Heart left ventricle (tissue), 16 donors: ENCODE results near the gene GABRR3. TPM values are rescaled to one million over a fixed set of nuclear protein-coding genes. Genes with fewer than 3 reads are reported as not detected.

ENCODE experiments used
- ATAC-seq, 4 donors: fragments of 200-7000 bp; cut with Tn5 transposase; one replicate each; pipeline ENCODE4 v1.9.1; 2020 to 2022; ENCODE audit warnings: moderate library complexity in 4 of 4, mild to moderate bottlenecking in 3 of 4, moderate number of reproducible peaks in 1 of 4
- DNase-seq, 5 donors: peaks; one replicate each; pipeline ENCODE4 v3.0.0-alpha.2; 2020
- H3K27ac ChIP-seq, 12 donors: fragments of 200-600 bp; sonication (generic) in 4 of 12; one replicate each; pipeline versions ENCODE4 v1.5.0 to v1.8.0; 2016 to 2022; ENCODE audit warnings: mild to moderate bottlenecking in 2 of 12
- H3K27me3 ChIP-seq, 9 donors: fragments of 200-600 bp; sonication (generic) in 2 of 9; one replicate each; pipeline versions ENCODE4 v1.5.1 to v1.8.0; 2016 to 2022; ENCODE audit warnings: mild to moderate bottlenecking in 3 of 9
- H3K36me3 ChIP-seq, 9 donors: fragments of 200-600 bp; sonication (generic) in 2 of 9; one replicate each; pipeline versions ENCODE4 v1.5.0 to v1.8.0; 2018 to 2022; ENCODE audit warnings: mild to moderate bottlenecking in 2 of 9
- H3K4me1 ChIP-seq, 12 donors: fragments of 200-600 bp; sonication (generic) in 4 of 12; one replicate each; pipeline versions ENCODE4 v1.5.0 to v1.8.0; 2016 to 2022; ENCODE audit warnings: mild to moderate bottlenecking in 3 of 12
- H3K4me3 ChIP-seq, 12 donors: fragments of 200-600 bp; sonication (generic) in 4 of 12; one replicate each; pipeline versions ENCODE4 v1.5.0 to v1.8.0; 2017 to 2022; ENCODE audit warnings: mild to moderate bottlenecking in 9 of 12, moderate library complexity in 4 of 12
- H3K9me3 ChIP-seq, 12 donors: fragments of 200-600 bp; sonication (generic) in 4 of 12; one replicate each; pipeline versions ENCODE4 v1.5.0 to v1.8.0; 2016 to 2022; ENCODE audit warnings: mild to moderate bottlenecking in 1 of 12
- CTCF ChIP-seq, 12 donors: fragments of 200-600 bp; sonication (generic) in 4 of 12; IDR thresholded peaks; one replicate each; pipeline versions ENCODE4 v1.5.0 to v1.8.0; 2018 to 2022; ENCODE audit warnings: antibody characterized with exemption in 12 of 12, mild to moderate bottlenecking in 5 of 12
- POLR2A ChIP-seq, 2 donors: fragments of 450-650 bp; IDR thresholded peaks; one replicate each; pipeline ENCODE4 v1.6.1; 2017; ENCODE audit warnings: antibody characterized with exemption in 2 of 2, mild to moderate bottlenecking in 2 of 2, moderate library complexity in 2 of 2
- WGBS, 4 donors: extraction: QIAGEN DNeasy Blood & Tissue Kit in 2 of 4; methylation state at CpG; one replicate each; pipeline versions ENCODE4 v1.1.5 to v1.1.7; 2013 to 2018; 5-methylcytosine and 5-hydroxymethylcytosine counted together
- intact Hi-C, 10 donors: fragments of 100-400 bp; cut with DNase I; formaldehyde crosslinking; loops; one replicate each; pipeline versions ENCODE4 v1.11.1 to v1.14.2; 2022
- polyA plus RNA-seq, 2 donors: library from polyadenylated mRNA; stranded (reverse); fragments of 200-250 nt; gene quantifications; one replicate each; pipeline ENCODE4 v1.2.3, GENCODE V29; 2013
- total RNA-seq, 9 donors: library from RNA; depleted of rRNA in 2 of 9; stranded (reverse); fragments of >200 nt in 2 of 9; fragmentation: NEBNext Ultra II Directional in 3 of 9; extraction: Animal tissue kit (Norgen Biotek cat#: 25700) in 3 of 9; gene quantifications; one replicate each; pipeline versions ENCODE4 v1.1.0 to v1.2.4, GENCODE V29; 2016 to 2023
- donor health status: ischemic (EF 13 %, LVEDD 7.1; RV severe dilation, severe dysfunction).
- donor health status: healthy with polysubstance abuse.
- donor health status: DM: no; HTN: yes; CAD: no.
- donor health status: DM: no; HTN: no; CAD: no.
- donor health status: ischemic (EF 25% LVEDD 6.9; RV normal size, moderate dysfunction).
- donor health status: ischemic (EF 25% LVEDD 5.7; RV mildly dilated, moderate dysfunction).
- donor health status: healthy.
- donor health status: DM: yes; HTN: yes; CAD: no.
- donor health status: ischemic (EF 35%, LVEDD 5.7; RV mildly dilated, moderate dysfunction).
- donor health status: nonischemic (EF 11% LVEDD 7.7; RV severe dilation, severe dysfunction).
- donor health status: DM: yes; HTN: yes; CAD: no.
- donor health status: PGD.
- donor health status: ischemic (EF 29% LVEDD 5.4; RV normal size, mild dysfunction).
- donor health status: nonischemic (EF 23%, LVEDD 6.1; RV moderate dilation, normal function).

Gene GABRR3
- total and polyA plus RNA-seq, 11 donors = not detected

DNA sequence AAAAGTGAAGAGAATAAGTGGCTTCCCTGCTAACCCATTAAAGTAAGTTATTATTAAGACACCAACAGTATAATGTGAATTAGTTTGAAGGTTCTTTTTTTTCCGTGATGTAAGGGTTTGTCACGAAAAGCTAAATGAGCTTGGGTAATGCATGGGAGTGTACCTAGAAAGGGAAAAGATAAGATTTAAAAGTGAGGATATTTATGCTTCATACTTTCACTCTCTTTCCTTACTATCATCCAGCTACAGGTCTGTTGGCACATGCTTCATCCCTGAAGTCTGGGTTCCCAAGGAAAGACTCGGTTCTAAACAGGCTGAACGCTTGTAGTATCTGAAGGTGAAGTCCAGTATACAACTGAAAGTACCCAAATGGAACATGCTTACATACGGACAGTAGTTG is 36.0 kb downstream of the GABRR3 start:
- intact Hi-C loops = no loop called here
- Histone ChIP-seq H3K36me3 (no peaks in the 10 kb centered on the region), H3K27me3 (no peaks in the 10 kb centered on the region), H3K9me3 (no peaks in the 10 kb centered on the region), H3K27ac (no peak overlapping the region), H3K4me1 (no peaks in the 10 kb centered on the region), H3K4me3 (no peak overlapping the region)
- 87 to 91% (median 90%) methylated on average over 5 of the region's 5 CpGs for WGBS, 4 donors
- DNase-seq (no peak), ATAC-seq (no peak)
- TF ChIP-seq POLR2A (IDR thresholded peaks at IDR 0.05) (no peak), CTCF (IDR thresholded peaks at IDR 0.05) (no peak)

- 86 to 89% (median 87%) methylated on average over 4 of the region's 4 CpGs for WGBS, 4 donors
- DNase-seq (no peak), ATAC-seq (no peak)
- H3K27ac ChIP-seq = no peak overlapping the region
- no peaks in the 10 kb centered on the region for H3K36me3 ChIP-seq
- H3K9me3 ChIP-seq = no peaks in the 10 kb centered on the region
- no peaks in the 10 kb centered on the region for H3K4me1 ChIP-seq
- TF ChIP-seq POLR2A (IDR thresholded peaks at IDR 0.05) = no peak
- TF ChIP-seq CTCF (IDR thresholded peaks at IDR 0.05) = no peak
- no peaks in the 10 kb centered on the region for H3K27me3 ChIP-seq
- H3K4me3 ChIP-seq = no peak overlapping the region
- intact Hi-C loops = no loop called here
Observed at GRCh38 chr3:97996988-97997387, 38.1 kb downstream of the GABRR3 start.

GRCh38 chr3:97994328-97994945 is 40.7 kb downstream of the GABRR3 start:
- 87 to 92% (median 89%) methylated on average over 2 of the region's 2 CpGs for WGBS, 4 donors

DNA sequence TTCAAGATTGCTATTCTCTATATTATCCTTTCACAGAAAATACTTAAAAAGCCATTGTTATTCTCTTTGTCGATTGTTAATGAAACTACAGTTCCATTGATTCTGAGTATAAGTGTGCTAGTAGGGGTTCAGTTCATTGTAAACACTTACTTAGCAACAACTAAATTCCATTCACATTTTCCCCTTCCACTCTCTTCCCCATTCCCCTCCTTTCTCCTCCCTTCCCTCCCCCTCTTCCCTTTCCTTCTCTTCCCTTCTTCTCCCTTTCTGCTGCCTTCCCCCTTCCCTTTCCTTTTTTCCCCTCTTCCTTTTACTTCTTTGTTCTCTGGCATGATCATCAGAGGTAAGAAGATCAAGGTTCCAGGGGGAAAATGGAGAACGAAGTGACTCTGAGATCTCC is 41.6 kb downstream of the GABRR3 start:
- Histone ChIP-seq H3K36me3 (no peaks in the 10 kb centered on the region), H3K4me1 (peaks cover 0 to 13% (median 0%) of the 10 kb centered on the region in 12 donors), H3K9me3 (no peaks in the 10 kb centered on the region), H3K27ac (no peak overlapping the region), H3K27me3 (no peaks in the 10 kb centered on the region), H3K4me3 (no peak overlapping the region)
- intact Hi-C loops = no loop called here
- ATAC-seq (no peak), DNase-seq (no peak)
- TF ChIP-seq CTCF (IDR thresholded peaks at IDR 0.05) (no peak), POLR2A (IDR thresholded peaks at IDR 0.05) (no peak)
- 74 to 79% (median 78%) methylated on average over 2 of the region's 2 CpGs for WGBS, 4 donors

More at GRCh38 chr3:97994328-97994945, 40.7 kb downstream of the GABRR3 start:
- Histone ChIP-seq H3K4me3 (no peak overlapping the region), H3K36me3 (no peaks in the 10 kb centered on the region), H3K27ac (no peak overlapping the region), H3K9me3 (no peaks in the 10 kb centered on the region), H3K4me1 (peaks cover 0 to 13% (median 0%) of the 10 kb centered on the region in 12 donors), H3K27me3 (no peaks in the 10 kb centered on the region)
- ATAC-seq = no peak
- intact Hi-C loops = no loop called here
- no peak for DNase-seq
- TF ChIP-seq CTCF (IDR thresholded peaks at IDR 0.05) = no peak
- no peak for TF ChIP-seq POLR2A (IDR thresholded peaks at IDR 0.05)
